Measurements from ENCODE around the gene LAMC2.

LAMC2 gene

DNA sequence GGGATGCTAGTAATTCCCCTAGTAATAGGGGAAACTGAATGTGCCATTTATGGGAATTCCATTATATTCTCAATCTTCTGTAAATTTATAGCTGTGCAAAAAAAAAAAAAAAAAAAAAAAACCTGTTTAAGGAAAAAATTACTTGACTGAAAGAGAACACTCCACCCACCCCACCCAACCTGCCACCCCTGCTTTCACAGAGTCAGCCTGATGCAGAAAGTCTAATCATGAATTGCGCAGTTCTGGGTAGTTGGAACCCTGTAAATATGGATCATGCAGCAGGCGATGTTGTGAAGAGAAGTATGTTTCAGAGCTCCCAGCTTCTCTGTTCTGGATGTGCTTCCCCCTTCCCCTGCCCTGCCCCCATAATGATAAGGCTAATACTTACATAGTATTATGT is 19.6 kb upstream of the LAMC2 start:
- H3K4me3 ChIP-seq (ENCODE audit: low read depth, low read length): no peak overlapping the region
- DNase-seq (ENCODE audit: low read depth): no peak

DNA sequence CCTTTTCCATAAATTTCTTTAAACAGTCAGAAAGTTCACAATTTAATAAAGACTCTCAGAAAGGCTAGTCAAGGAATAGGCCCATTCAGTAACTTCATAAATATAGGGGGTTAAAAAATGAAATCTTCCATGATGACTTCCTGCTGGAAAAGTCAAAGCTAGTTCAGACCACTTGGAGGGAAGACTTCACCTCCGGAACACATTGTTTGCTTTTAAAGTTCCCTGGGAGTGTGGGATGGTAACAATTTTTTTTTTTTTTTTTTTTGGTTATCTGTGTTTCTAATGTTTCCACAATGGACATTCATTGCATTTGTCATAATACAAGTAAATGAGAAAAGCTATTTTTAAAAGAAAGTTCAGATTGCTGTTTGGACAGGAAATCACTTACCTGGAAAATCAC is 18.4 kb upstream of the LAMC2 start:
- no peak for DNase-seq (ENCODE audit: low read depth)
- H3K4me3 ChIP-seq (ENCODE audit: low read depth, low read length): no peak overlapping the region

DNA sequence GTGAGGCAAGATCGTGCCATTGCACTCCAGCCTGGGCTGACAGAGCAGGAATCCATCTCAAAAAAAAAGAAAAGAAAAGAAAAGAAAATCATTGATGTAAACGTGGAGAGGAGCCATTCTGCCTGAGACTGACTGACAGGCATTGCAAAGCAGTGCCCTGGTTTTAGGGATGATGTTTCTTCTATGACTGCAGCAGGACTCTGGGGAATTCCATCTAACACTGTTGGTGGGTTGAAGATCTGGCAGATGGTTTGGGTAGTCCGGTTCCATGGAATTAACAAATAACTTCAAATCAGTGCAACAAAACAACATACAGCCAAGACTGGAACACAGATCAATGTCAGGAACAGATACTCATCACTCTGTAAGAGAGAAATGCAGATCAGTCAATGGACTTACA is 17.8 kb upstream of the LAMC2 start:
- H3K4me3 ChIP-seq (ENCODE audit: low read depth, low read length): no peak overlapping the region
- DNase-seq (ENCODE audit: low read depth): no peak

DNA sequence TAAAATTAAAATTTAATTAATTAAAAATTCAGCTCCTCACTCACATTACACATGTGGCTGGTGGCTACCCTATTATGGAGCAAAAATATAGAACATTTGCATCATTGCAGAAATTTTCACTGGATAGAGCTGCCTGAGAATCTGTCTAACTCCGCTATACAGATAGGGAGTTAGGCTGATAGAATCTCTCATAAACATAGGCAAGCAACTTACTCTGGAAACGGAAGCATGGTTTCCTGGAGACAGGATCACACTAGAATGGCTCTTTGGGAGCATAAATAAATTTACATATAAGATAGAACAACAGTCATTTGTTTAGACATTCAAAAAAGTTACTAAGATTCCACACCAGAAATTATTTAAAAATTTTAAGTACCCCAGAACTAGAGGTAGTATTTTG is 12.2 kb upstream of the LAMC2 start:
- no peak overlapping the region for H3K4me3 ChIP-seq (ENCODE audit: low read depth, low read length)
- DNase-seq (ENCODE audit: low read depth): no peak

DNA sequence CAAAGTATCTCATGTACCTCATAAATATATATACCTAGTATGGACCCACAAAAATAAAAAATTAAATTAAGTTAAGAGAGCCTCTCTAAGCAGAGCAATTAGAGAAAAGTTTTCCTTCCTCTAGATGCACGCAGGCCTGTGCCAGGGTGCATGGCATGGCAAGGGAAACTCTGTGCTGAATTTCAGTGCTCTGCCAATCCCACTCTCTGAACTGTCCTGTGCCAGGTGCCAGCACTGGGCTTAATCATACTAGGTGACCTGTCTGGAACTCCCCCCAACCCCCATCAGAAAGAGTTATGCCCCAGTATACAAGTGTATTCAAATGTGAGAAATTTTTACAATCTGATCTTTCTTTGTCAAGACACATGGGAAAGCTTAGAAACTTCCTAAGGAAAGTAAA is 10.4 kb upstream of the LAMC2 start:
- DNase-seq (ENCODE audit: low read depth): no peak
- no peak overlapping the region for H3K4me3 ChIP-seq (ENCODE audit: low read depth, low read length)

DNA sequence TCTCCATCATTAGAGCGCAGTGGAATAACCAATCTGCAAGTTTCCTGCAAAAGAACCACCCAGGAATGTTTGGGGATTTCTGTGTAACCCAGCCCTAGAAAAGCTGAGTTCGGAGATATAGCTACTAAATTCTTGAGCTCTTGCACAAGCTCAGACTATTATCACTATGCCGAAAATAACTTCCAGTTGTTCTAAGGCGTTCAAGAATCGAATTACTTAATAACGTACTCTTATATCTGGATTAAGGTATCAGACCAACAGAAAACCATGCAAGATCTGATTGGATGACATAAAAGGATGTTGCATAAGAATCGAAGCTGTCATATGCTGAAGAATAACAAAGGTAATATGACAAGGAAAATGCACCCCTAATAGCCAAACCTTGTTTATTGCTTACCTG is 7.5 kb upstream of the LAMC2 start:
- H3K4me3 ChIP-seq (ENCODE audit: low read depth, low read length): no peak overlapping the region
- no peak for DNase-seq (ENCODE audit: low read depth)

DNA sequence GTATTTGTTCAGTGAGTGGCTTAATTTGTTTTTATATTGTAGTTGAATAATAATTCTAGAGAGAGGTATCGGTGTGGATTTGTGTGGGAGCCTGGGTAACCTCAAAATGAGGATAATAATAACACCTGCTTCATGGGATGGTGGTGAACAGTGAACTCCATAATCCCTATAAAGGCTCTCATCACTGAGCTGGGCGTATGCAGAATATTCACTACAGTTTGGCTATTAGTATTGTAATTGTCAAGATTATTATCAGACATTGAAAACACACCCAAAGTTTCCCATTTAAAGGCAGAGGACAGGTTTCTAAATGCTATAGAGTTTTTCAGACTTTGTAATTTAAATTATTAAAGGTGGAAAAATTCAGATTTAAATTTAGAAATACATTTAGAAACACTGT is 7.0 kb upstream of the LAMC2 start:
- no peak for DNase-seq (ENCODE audit: low read depth)
- H3K4me3 ChIP-seq (ENCODE audit: low read depth, low read length): no peak overlapping the region

DNA sequence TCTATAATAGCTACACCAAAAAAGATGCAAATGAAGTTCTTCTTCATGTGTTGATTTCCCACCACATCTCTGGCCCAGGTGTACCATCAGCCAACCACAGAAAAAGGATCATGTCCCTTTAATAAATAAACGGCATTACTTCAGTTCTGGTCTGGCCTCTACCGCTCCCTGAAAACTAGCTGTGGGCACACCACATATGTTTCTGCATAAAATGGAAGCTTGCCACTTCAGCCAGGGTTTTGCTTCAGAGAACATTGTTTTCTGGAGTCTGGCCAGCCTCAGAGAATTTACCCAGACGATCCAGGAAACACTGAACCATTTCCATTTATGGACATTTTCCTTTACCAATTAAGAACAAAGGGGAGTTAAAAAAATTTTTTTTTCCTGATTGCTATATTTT is 5.8 kb upstream of the LAMC2 start:
- H3K4me3 ChIP-seq (ENCODE audit: low read depth, low read length): no peak overlapping the region
- DNase-seq (ENCODE audit: low read depth): peak; percentile 85

DNA sequence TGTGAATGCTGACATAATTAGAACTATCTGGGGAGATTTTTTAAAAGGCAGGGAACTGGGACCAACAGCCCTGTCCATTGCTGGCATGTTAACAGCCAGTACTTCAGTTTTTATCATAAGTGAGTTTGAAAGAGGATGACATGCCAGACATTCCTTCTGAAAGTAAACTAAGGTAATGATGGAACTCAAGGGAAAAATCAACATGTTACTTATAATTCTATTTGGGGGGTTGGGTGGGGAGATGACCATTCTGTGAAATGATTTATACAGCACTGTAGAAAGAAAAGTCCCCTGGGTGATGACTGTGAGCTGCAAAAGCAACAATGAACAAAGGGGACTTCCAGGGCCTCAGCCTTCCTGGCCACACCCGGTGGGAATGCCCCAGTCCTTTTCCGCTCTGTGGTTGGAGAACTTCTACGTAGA is 5.4 kb upstream of the LAMC2 start:
- no peak overlapping the region for H3K4me3 ChIP-seq (ENCODE audit: low read depth, low read length)
- peak; percentile 91 for DNase-seq (ENCODE audit: low read depth)

DNA sequence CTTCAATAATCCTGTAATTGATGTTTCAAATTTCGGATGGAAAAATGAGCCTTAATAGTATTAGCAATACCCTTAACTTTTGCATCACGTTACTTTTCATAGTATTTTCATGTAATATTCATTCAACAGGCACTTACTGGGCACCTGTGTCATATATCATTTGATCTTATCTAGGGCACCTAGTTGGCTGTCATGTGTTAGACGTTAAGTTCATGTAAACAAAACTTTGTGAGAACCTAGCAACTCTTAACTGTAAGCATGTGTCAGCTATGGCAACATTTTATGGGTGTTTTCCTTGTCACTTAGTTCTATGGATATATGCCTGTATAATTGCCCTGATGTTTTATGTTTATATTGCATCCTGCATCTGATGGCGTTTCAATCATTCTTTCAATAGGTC is 777 bp downstream of the LAMC2 start:
- DNase-seq (ENCODE audit: low read depth): no peak
- no peak overlapping the region for H3K4me3 ChIP-seq (ENCODE audit: low read depth, low read length)

DNA sequence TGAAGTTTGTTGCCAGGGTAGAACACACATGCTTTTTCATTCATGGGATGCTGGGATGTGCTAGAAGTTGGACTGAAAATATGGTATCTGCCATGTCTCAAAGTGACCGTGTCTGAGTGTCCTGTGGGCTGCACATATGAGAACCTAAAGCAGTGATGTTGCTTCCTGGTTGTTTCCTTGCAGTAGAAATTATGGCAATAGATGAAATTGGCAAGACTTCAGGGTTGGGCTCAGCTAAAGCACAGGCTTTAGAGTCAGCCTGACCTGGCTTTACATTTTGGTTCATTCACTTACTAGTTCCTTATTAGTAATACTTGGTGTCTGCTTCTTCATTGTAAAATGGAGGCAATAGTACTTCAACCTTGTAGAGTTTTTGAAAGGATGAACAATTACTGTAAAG is 2.2 kb downstream of the LAMC2 start:
- DNase-seq (ENCODE audit: low read depth): no peak
- no peak overlapping the region for H3K4me3 ChIP-seq (ENCODE audit: low read depth, low read length)

DNA sequence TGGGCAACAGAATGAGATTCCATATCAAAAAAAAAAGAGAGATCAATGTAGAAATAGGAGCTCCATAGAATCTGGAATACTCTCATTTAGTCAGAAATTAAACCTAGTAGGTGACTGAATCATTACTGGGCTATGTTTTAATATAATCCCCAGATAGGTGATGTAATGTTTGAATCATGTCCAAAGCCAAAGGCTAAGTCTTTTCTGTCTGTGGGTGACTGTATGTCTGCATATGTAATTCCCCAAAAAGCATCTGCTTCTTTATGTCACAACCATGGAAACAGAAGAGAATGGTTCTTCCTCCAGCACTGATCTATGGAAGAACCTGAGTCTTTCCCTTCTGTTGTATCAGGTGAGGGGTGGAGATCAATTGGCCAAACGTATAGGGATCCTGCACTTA is 5.8 kb downstream of the LAMC2 start:
- no peak overlapping the region for H3K4me3 ChIP-seq (ENCODE audit: low read depth, low read length)
- peak; percentile 85 for DNase-seq (ENCODE audit: low read depth)

DNA sequence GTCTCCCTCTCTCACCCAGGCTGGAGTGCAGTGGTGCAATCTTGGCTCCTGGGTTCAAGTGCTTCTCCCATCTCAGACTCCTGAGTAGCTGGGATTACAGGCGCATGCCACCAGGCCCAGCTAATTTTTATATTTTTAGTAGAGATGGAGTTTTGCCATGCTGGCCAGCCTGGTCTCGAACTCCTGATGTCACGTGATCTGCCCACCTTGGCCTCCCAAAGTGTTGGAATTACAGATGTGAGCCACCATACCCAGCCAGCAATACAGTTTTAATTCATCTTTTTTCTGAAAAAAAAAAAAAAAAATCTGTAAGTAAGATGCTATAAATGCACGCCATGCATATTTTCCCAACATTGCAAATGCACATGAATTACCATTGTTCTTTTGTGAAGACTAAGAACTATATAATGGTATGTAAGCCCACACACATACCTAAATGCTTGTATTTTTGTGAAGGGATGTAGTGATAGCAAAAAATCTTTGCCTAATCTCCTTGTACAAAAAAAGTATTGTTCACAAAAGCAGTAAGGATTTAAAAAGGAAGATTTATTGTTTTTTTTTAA is 8.0 kb downstream of the LAMC2 start:
- DNase-seq (ENCODE audit: low read depth): no peak
- H3K4me3 ChIP-seq (ENCODE audit: low read depth, low read length): no peak overlapping the region

DNA sequence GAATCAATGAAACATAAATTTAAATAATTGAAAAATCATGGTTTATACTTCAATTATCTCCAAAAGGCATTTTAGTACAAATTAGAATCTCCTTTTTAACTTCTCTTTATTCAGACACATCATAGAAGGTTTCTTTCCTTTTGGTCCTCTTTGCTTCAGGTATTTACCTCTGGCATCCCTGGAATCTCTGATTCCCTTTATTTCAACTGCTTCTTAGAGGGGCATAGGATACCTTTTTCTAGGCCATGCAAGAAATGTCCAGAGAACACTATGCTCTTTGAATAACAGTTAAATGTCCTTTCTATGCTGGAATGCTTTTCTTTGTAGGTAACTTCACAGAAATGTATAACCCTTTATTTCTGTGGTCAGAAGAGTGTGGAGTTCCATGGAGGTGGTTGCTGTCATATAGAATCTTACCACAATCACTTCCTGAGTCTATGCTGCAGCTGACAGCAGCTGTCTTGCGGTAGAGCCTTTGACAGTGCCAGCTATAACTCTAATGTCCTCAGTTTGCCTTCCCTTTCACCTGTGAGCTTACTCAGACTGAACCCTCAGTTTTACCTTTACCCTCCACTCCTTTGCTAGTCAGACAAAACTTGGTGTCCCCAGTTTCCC is 8.6 kb downstream of the LAMC2 start:
- DNase-seq (ENCODE audit: low read depth): no peak
- H3K4me3 ChIP-seq (ENCODE audit: low read depth, low read length): no peak overlapping the region

DNA sequence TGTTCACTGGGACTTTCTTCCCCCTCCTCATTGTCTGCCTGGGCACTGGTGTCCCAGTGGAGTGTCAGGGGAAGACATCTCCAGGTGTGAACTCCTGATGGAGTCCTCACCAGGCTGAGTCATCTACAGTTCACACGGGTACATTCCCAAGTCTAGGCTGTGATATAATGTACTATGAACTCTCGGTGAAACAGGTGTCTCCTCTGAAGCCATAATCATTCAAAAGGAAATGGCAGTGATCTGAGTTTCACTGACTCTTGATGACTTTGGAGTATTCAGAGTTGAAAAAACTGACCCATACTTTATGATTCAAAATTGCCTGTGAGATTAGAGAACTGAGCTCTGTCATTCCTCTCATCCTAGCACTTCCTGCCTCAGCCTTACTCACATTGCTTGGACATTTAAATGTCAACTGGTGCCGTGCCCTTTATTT is 9.1 kb downstream of the LAMC2 start:
- no peak for DNase-seq (ENCODE audit: low read depth)
- H3K4me3 ChIP-seq (ENCODE audit: low read depth, low read length): no peak overlapping the region

DNA sequence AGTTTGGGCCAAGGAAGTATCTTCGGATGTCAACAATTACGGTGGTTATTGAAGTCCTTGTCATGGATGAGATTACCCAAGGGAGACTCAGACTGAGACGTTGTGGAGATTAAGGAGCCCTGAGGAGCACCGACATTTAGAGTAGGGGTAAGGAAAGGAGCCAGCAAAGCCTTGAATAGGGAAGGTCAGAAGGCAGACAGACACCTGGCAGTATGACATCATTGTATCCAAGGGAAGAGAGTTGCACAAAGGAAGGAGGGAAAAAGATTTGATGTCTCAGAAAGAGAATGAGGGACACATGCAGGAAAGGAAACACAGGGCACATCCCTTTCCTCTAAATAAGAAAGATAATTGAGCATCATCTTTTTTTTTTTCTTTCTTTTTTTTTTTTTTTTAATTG is 11.7 kb downstream of the LAMC2 start:
- DNase-seq (ENCODE audit: low read depth): no peak
- no peak overlapping the region for H3K4me3 ChIP-seq (ENCODE audit: low read depth, low read length)

DNA sequence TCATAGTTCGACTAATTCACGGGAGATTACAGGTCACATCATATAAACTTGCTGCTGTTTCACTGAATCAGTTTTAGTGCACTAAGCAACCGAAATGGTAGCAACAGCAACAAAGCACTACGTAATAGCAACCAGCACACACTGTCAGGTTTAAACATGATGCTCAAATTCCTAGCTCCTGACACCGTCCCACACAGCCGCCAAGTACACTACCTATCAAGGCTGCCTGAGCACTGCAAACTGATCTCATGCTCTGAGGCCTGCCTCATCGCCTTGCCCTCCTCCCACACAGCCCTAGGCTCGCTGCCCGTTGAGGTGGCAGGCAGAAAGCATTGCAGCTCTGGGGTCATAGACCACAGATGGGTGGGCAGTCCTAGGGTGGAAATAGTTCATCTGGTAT is 12.4 kb downstream of the LAMC2 start:
- DNase-seq (ENCODE audit: low read depth): peak; percentile 91
- H3K4me3 ChIP-seq (ENCODE audit: low read depth, low read length): no peak overlapping the region

DNA sequence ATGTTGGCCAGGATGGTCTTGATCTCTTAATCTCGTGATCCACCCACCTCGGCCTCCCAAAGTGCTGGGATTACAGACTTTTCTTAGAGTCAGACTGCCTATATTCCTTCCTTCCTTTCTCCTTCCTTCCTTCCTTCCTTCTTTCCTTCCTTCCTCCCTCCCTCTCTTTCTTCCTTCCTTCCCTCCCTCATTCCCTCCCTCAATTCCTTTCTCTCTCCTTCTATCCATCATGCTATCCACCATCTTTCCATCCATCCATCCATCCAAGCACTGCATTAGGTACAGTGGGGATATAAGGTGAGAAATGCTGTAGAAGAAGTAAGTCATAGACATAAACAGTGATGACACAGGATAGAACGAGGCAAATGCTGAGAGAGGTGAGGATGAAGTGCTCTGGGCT is 13.2 kb downstream of the LAMC2 start:
- no peak overlapping the region for H3K4me3 ChIP-seq (ENCODE audit: low read depth, low read length)
- no peak for DNase-seq (ENCODE audit: low read depth)

DNA sequence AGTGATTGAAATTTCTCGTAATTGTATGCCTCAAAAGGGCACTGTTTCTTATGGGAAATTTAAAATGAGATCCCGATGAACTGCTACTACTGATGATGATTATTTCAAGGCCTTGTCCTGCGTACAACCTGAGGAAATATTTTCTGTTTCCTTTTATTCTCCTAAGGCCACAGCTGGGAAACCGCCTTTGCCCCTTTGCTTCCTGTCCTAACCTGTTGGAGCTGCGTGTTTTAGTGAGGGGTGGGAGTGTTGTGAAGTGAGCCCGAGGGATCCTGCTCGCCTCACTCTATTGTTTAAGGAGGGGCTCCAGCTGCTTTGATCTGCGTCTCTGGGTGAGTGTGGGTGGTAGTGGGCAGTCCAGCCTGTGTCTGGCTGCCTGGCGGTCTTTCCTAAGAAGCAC is 14.4 kb downstream of the LAMC2 start:
- DNase-seq (ENCODE audit: low read depth): no peak
- H3K4me3 ChIP-seq (ENCODE audit: low read depth, low read length): no peak overlapping the region

DNA sequence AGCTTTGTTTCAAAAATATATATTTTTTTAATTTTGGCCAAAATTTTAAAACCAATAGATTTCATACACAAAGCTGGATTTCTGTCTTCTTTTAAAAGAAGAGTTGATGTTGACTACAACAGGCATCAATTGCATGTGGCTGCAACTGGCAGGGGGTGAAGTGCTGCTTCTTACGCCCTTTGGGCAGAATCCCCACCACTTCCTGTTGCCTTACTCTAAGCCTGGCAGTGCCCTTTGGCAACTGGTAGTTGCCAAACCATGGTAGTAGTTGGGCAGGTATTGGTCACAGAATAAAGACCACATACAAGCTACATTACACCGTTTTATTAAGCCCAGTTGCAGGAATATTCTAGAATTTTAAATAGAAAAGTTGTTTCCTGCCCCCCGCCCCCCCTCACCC is 17.0 kb downstream of the LAMC2 start:
- DNase-seq (ENCODE audit: low read depth): no peak
- no peak overlapping the region for H3K4me3 ChIP-seq (ENCODE audit: low read depth, low read length)

DNA sequence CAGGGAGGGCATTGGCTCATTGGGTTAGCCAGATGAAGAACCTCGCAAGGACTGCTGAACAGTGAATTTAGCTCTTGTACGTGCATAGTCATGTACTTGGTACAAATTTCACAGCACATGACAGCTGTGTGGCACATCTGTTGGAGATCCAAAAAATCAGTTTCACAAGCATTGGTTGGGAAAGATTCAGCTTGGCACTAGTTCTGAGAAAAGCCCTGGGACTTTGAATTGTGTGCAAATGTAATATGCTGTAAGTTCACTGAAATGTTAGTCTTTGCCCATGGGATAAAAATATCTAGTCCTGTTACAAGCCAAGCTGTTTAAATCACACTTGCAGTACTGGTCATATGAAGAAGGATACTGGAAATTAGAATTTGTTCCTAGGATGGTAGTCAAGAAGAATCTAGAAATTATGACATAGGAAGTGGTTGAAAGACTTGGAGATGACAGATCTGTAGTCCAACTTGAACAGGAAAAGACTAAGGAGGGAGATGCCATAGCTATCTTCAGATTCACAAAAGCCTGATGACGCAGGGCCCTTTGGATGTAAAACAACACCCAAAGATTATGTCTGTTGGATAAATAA is 19.2 kb downstream of the LAMC2 start:
- no peak overlapping the region for H3K4me3 ChIP-seq (ENCODE audit: low read depth, low read length)
- DNase-seq (ENCODE audit: low read depth): peak; percentile 88

All from skeletal muscle cell (primary cell).